GM12878 (cell line): ENCODE results near the gene IQGAP2. TPM values are rescaled to one million over a fixed set of nuclear protein-coding genes. Genes with fewer than 3 reads are reported as not detected.

Experiments used
- ATAC-seq: fragments of 200-7000 bp; cut with Tn5 transposase; 3 replicates; pipeline ENCODE4 v1.9.1; 2020; ENCODE audit warnings: mild to moderate bottlenecking, moderate library complexity
- BruUV-seq: library from RNA; stranded (reverse); fragments of 400-500 nt; replicated peaks from 2 replicates; lab custom pipeline; 2021; lab: Mats Ljungman, UMichigan
- CTCF ChIA-PET: fragments of 300-600 bp; sonication (Branson Sonifier 250); formaldehyde crosslinking; extraction: SDS; loops from one replicate; lab custom pipeline; 2021; ENCODE audit warnings: inconsistent platforms; lab: Yijun Ruan, JAX
- POLR2A ChIA-PET: fragments of 350-600 bp; formaldehyde crosslinking; extraction: SDS; loops from one replicate; lab custom pipeline; 2021; ENCODE audit warnings: inconsistent platforms; lab: Charles Lee
- RAD21 ChIA-PET: fragments of 300-600 bp; sonication (Branson Sonifier 250); formaldehyde crosslinking; loops from one replicate; lab custom pipeline; 2023; ENCODE audit warnings: antibody characterized with exemption; ENCODE audit not compliant: unreplicated experiment; lab: Charles Lee
- SMC1A ChIA-PET: fragments of 300-600 bp; sonication (Branson Sonifier 250); formaldehyde crosslinking; loops from one replicate; lab custom pipeline; 2023; ENCODE audit not compliant: unreplicated experiment, uncharacterized antibody; lab: Charles Lee
- DNase-seq: peaks from one replicate; pipeline ENCODE4 v3.0.0-alpha.2; 2011; ENCODE audit warnings: low read depth, low spot score
- FAIRE-seq: peaks from 3 replicates; lab custom pipeline; 2011; peaks lifted over from hg19 to GRCh38; lab: Jason Lieb, UNC
- H2AFZ ChIP-seq: 2 replicates; pipeline ENCODE4 v1.6.0; 2011; ENCODE audit warnings: low read depth, low read length, control low read depth; ENCODE audit not compliant: control insufficient read depth
- H3K27ac ChIP-seq: 2 replicates; pipeline ENCODE4 v1.5.1; 2011; ENCODE audit warnings: control low read depth; ENCODE audit not compliant: control insufficient read depth, insufficient read depth
- H3K27me3 ChIP-seq, 2 experiments: replicated peaks in 1 of 2; 2 replicates each; pipeline versions ENCODE4 v1.6.0 to v1.6.1; 2011; ENCODE audit warnings: low read length in 1 of 2; ENCODE audit not compliant: control insufficient read depth in 2 of 2, insufficient read depth in 2 of 2
- H3K36me3 ChIP-seq, 2 experiments: 2 replicates each; pipeline ENCODE4 v1.5.1; 2011; ENCODE audit warnings: low read length in 1 of 2; ENCODE audit not compliant: control insufficient read depth in 2 of 2, insufficient read depth in 2 of 2
- H3K4me1 ChIP-seq: 2 replicates; pipeline ENCODE4 v1.6.1; 2011; ENCODE audit warnings: mild to moderate bottlenecking, low read length, moderate library complexity, mixed read lengths; ENCODE audit not compliant: control insufficient read depth, insufficient read depth
- H3K4me2 ChIP-seq: 2 replicates; pipeline ENCODE4 v1.6.0; 2011; ENCODE audit warnings: control low read depth; ENCODE audit not compliant: control insufficient read depth, insufficient read depth
- H3K4me3 ChIP-seq: fragments of 200-600 bp; sonication (generic); 2 replicates; pipeline ENCODE4 v1.5.1; 2016
- H3K79me2 ChIP-seq: 2 replicates; pipeline ENCODE4 v1.6.0; 2011; ENCODE audit warnings: low read length; ENCODE audit not compliant: control insufficient read depth, insufficient read depth
- H3K9ac ChIP-seq: 2 replicates; pipeline ENCODE4 v1.8.0; 2011; ENCODE audit warnings: low read length, control low read depth, mixed read lengths; ENCODE audit not compliant: control insufficient read depth, insufficient read depth
- H3K9me3 ChIP-seq: replicated peaks from 3 replicates; pipeline ENCODE4 v1.5.1; 2011; ENCODE audit warnings: mild to moderate bottlenecking, low read length; ENCODE audit not compliant: control insufficient read depth, insufficient read depth
- H4K20me1 ChIP-seq: 2 replicates; pipeline ENCODE4 v1.6.0; 2011; ENCODE audit not compliant: control insufficient read depth, insufficient read depth
- BMI1 ChIP-seq: fragments of 450-650 bp; IDR thresholded peaks from 2 replicates; pipeline ENCODE4 v1.6.1; 2016; ENCODE audit warnings: mild to moderate bottlenecking, moderate library complexity, borderline replicate concordance
- HDAC2 ChIP-seq: fragments of 200-600 bp; sonication (generic); IDR thresholded peaks from 2 replicates; pipeline ENCODE4 v1.6.1; 2017
- MXI1 ChIP-seq: fragments of 150-350 bp; IDR thresholded peaks from 2 replicates; pipeline ENCODE4 v1.6.1; 2011; ENCODE audit warnings: low read depth, mild to moderate bottlenecking, inconsistent platforms, low read length, improper control_type of control experiment
- NBN ChIP-seq: fragments of 450-650 bp; IDR thresholded peaks from 2 replicates; pipeline ENCODE4 v1.6.1; 2016
- NFIC ChIP-seq: IDR thresholded peaks from 2 replicates; pipeline ENCODE4 v1.6.1; 2012; ENCODE audit warnings: low read depth, mild to moderate bottlenecking, inconsistent platforms, low read length, moderate library complexity
- NFYA ChIP-seq: IDR thresholded peaks from 2 replicates; pipeline ENCODE4 v1.6.1; 2011; ENCODE audit warnings: low read depth, mild to moderate bottlenecking, low read length, improper control_type of control experiment, borderline replicate concordance
- NR2C1 ChIP-seq: fragments of 450-650 bp; IDR thresholded peaks from 2 replicates; pipeline ENCODE4 v1.6.1; 2017; ENCODE audit warnings: antibody characterized with exemption, mild to moderate bottlenecking, moderate library complexity
- SMAD1 ChIP-seq: fragments of 450-650 bp; IDR thresholded peaks from 2 replicates; pipeline ENCODE4 v1.6.1; 2018; ENCODE audit warnings: mild to moderate bottlenecking, low read depth; ENCODE audit not compliant: partially characterized antibody
- SP1 ChIP-seq: IDR thresholded peaks from one replicate; pipeline ENCODE4 v1.6.1; 2011; ENCODE audit warnings: low read depth, low read length
- SREBF1 ChIP-seq: IDR thresholded peaks from 2 replicates; pipeline ENCODE4 v1.6.1; 2012; ENCODE audit warnings: mild to moderate bottlenecking, low read length
- STAT3 ChIP-seq: IDR thresholded peaks from 2 replicates; pipeline ENCODE4 v1.6.1; 2011; ENCODE audit warnings: low read depth, low read length, improper control_type of control experiment
- SUZ12 ChIP-seq: fragments of 200-600 bp; sonication (generic); IDR thresholded peaks from one replicate; pipeline ENCODE4 v1.6.1; 2018; ENCODE audit warnings: antibody characterized with exemption, mild to moderate bottlenecking; ENCODE audit not compliant: unreplicated experiment
- ZNF24 ChIP-seq: fragments of 450-650 bp; IDR thresholded peaks from 2 replicates; pipeline ENCODE4 v1.6.1; 2017; ENCODE audit warnings: antibody characterized with exemption, mild to moderate bottlenecking
- WGBS: methylation state at CpG from one replicate; pipeline ENCODE4 v1.1.6; 2016; ENCODE audit warnings: low lambda C conversion rate; ENCODE audit not compliant: insufficient replicate concordance, insufficient coverage; ENCODE audit errors: missing lambda C conversion rate; 5-methylcytosine and 5-hydroxymethylcytosine counted together
- in situ Hi-C: fragments of 300-500 bp; cut with MboI; formaldehyde crosslinking; loops from 9 replicates; pipeline ENCODE4 v1.14.3; 2018; ENCODE audit warnings: mixed read lengths
- intact Hi-C: fragments of 100-400 bp; cut with micrococcal nuclease; formaldehyde crosslinking; loops from one replicate; pipeline ENCODE4 v1.14.2; 2022; ENCODE audit not compliant: unreplicated experiment
- polyA plus RNA-seq, 11 experiments: library from polyadenylated mRNA; depleted of rRNA in 4 of 11; unstranded in 6 of 11; stranded (reverse) in 5 of 11; fragments of >200 nt; fragmentation: Nextera tagmentation in 4 of 11; fragmentation: Illumina TruSeq in 1 of 11; extraction: Ambion mirVana in 4 of 11; extraction: Trizol in 1 of 11; gene quantifications; 1 replicate in 1 of 11; 2 replicates in 10 of 11; pipeline versions ENCODE4 v1.2.1 to v1.2.3, GENCODE V29; 2011 to 2016; ENCODE audit warnings: inconsistent platforms in 2 of 11, missing spikeins in 2 of 11, low read depth in 1 of 11
- total RNA-seq, 4 experiments: library from RNA; depleted of rRNA in 3 of 4; stranded (reverse); fragments of >200 nt in 3 of 4; fragmentation: Illumina TruSeq in 1 of 4; extraction: Trizol in 1 of 4; gene quantifications; 2 replicates each; pipeline versions ENCODE4 v1.2.1 to v1.2.3, GENCODE V29; 2013 to 2021
- TF ChIP-seq, protein P1 (sequence below): IDR thresholded peaks from 2 replicates; pipeline ENCODE4 v1.6.1; 2011; ENCODE audit warnings: borderline replicate concordance, low read depth, mild to moderate bottlenecking, moderate library complexity, mixed read lengths, low read length; ENCODE audit not compliant: insufficient read depth; ENCODE audit errors: extremely low read length
- TF ChIP-seq, protein P2 (sequence below): fragments of 450-650 bp; IDR thresholded peaks from 2 replicates; pipeline ENCODE4 v1.6.1; 2018; ENCODE audit warnings: mild to moderate bottlenecking, low read depth, moderate library complexity; ENCODE audit not compliant: partially characterized antibody

The IQGAP2 gene
- total and polyA plus RNA-seq, 10 of the 15 experiments (the other 5 are each of a cell fraction or from before 2014, with no cell fraction given) = 14.5 to 41.4 (median 21.8) TPM

DNA sequence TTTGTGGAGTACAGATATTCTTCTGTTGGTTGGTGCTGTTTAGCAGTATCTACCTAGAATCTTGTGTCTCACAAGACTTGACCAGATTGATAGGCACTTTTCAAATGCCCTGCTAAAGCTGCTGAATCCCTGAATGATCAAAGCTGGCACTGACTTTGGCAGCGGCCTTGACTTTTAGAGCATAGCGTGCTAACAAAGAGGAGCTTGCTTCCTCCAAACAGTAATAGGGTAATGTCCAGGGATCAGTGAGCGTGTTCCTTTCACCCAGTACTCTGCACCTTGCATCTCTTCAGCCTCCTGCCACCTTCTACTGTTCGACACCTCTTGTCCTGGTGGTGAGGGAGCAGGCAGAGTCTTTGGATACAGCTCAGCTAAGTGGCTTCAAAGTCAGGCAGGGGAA is 100.8 kb downstream of the IQGAP2 start:
- Histone ChIP-seq H3K36me3 (no peaks in the 10 kb centered on the region), H3K4me3 (no peak overlapping the region), H3K27ac (no peak overlapping the region), H3K27me3 (no peaks in the 10 kb centered on the region; a peak in 1 of 4 replicates), H3K9ac (no peak overlapping the region), H3K4me2 (no peak overlapping the region), H3K9me3 (no peaks in the 10 kb centered on the region), H2AFZ (no peak overlapping the region), H3K79me2 (no peaks in the 10 kb centered on the region), H3K4me1 (no peaks in the 10 kb centered on the region), H4K20me1 (no peaks in the 10 kb centered on the region)
- in situ Hi-C loops = no loop called here
- no peak for TF ChIP-seq STAT3
- TF ChIP-seq NR2C1 = no peak
- no peak for TF ChIP-seq NFIC
- no peak for TF ChIP-seq HDAC2
- TF ChIP-seq ZNF24 = no peak
- FAIRE-seq = no peak
- POLR2A ChIA-PET = no interaction called here
- DNase-seq = no peak
- CTCF ChIA-PET = no interaction called here
- SMC1A ChIA-PET = interaction anchor here (1.0 to 1.3 kb wide), 4 partner anchors 18 to 98 kb away, joined by 3 read pairs; no protein-coding TSS in a partner anchor
- no TSS peak for BruUV-seq
- ATAC-seq = no peak
- intact Hi-C loops = no loop called here
- RAD21 ChIA-PET = no interaction called here
- WGBS = 55% methylated on average over 4 of the region's 4 CpGs

DNA sequence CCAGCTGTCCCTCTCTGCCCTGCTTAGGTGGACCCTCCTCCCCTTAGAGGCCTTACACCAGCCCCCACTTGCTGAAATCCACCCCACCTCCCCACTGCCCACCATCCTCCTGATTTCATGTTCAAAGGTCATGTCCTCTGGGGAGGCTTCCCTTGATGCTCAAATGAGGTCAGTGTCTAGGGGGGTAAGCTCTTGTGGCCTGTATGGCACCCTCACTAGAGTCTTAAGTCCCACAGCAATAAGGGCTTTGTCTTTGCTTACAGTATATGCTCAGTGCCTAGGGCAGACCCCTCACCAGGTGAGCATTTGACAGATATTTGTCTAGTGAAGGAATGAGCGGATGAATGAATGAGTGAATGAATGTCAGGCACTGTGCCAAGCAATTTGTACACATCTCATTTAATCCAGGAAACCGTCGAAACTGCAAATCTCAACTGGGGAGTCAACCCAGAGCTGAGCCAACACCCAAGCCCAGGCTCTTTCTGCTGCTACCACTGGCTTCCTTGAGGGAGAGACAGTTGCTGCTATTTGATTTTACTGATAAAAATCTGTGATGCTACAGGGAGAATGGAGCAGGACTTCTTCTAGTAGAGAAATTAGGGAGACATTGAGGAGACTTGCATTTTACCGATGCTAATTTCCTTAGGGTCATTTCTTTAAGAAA is 101.9 kb downstream of the IQGAP2 start:
- POLR2A ChIA-PET = no interaction called here
- BruUV-seq = no TSS peak
- Histone ChIP-seq H3K27ac (no peak overlapping the region), H3K4me1 (no peaks in the 10 kb centered on the region), H3K4me3 (no peak overlapping the region), H3K9me3 (no peaks in the 10 kb centered on the region), H3K9ac (no peak overlapping the region), H4K20me1 (no peaks in the 10 kb centered on the region), H3K4me2 (no peak overlapping the region), H2AFZ (no peak overlapping the region), H3K36me3 (no peaks in the 10 kb centered on the region), H3K27me3 (no peaks in the 10 kb centered on the region; a peak in 1 of 4 replicates), H3K79me2 (no peaks in the 10 kb centered on the region)
- CTCF ChIA-PET = interaction anchor here (0.6 to 1.4 kb wide), 4 partner anchors 32 to 502 kb away, joined by 3 read pairs; no protein-coding TSS in a partner anchor
- FAIRE-seq (no peak), ATAC-seq (no peak), DNase-seq (no peak)
- in situ Hi-C loops = no loop called here
- WGBS = 70% methylated on average over 4 of the region's 4 CpGs
- intact Hi-C loops = no loop called here
- RAD21 ChIA-PET = no interaction called here
- SMC1A ChIA-PET = interaction anchor here (0.8 to 1.4 kb wide), 4 partner anchors 8 to 99 kb away, joined by 3 read pairs; no protein-coding TSS in a partner anchor
- TF ChIP-seq SUZ12 = no peak
- TF ChIP-seq NFYA = no peak
- no peak for TF ChIP-seq MXI1
- TF ChIP-seq, protein P1, sequence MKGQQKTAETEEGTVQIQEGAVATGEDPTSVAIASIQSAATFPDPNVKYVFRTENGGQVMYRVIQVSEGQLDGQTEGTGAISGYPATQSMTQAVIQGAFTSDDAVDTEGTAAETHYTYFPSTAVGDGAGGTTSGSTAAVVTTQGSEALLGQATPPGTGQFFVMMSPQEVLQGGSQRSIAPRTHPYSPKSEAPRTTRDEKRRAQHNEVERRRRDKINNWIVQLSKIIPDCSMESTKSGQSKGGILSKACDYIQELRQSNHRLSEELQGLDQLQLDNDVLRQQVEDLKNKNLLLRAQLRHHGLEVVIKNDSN = no peak
- TF ChIP-seq SMAD1 = no peak
- TF ChIP-seq, protein P2, sequence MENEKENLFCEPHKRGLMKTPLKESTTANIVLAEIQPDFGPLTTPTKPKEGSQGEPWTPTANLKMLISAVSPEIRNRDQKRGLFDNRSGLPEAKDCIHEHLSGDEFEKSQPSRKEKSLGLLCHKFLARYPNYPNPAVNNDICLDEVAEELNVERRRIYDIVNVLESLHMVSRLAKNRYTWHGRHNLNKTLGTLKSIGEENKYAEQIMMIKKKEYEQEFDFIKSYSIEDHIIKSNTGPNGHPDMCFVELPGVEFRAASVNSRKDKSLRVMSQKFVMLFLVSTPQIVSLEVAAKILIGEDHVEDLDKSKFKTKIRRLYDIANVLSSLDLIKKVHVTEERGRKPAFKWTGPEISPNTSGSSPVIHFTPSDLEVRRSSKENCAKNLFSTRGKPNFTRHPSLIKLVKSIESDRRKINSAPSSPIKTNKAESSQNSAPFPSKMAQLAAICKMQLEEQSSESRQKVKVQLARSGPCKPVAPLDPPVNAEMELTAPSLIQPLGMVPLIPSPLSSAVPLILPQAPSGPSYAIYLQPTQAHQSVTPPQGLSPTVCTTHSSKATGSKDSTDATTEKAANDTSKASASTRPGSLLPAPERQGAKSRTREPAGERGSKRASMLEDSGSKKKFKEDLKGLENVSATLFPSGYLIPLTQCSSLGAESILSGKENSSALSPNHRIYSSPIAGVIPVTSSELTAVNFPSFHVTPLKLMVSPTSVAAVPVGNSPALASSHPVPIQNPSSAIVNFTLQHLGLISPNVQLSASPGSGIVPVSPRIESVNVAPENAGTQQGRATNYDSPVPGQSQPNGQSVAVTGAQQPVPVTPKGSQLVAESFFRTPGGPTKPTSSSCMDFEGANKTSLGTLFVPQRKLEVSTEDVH = no peak
- TF ChIP-seq BMI1 = no peak
- TF ChIP-seq SP1 = no peak
- TF ChIP-seq SREBF1 = no peak
- TF ChIP-seq NBN = no peak
- TF ChIP-seq ZNF24 = no peak
